ENCODE results near the gene WIPI1. TPM values are rescaled to one million over a fixed set of nuclear protein-coding genes. Genes with fewer than 3 reads are reported as not detected.
"Not testable (repeated sequence)": the region's sequence is repeated elsewhere in the genome, so short reads cannot be mapped to it uniquely, and the experiment has no call there.

Gene WIPI1
- total RNA-seq, 2 donors from 2014 or later = 77.1 to 79.1 TPM

DNA sequence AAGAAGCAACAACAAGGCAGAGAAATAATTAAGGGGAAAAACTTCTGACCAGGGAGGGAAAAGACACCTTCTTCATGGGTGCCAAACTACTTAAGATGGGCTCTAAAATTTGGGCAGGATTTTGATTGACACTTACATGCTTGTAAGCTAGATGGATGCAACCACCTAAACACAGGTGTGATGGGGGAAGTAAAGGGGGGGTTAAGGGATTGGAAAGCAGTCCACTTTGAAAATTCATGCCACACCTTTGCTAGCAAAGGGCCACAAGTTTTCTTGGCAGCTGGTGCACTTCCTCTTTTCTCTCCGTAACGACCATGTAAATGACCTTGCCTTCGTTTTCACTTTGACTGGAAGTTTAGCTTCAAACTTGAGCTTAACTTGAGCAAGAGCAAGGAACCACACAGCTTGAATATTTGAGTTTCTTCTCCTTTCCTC, 40.6 kb upstream of the WIPI1 start:
- no peaks in the 10 kb centered on the region for H3K36me3 ChIP-seq
- intact Hi-C loops (cut with DNase I) = no loop called here
- DNase-seq = peak; percentile 71
- H3K27ac ChIP-seq = peak overlapping the region; percentile 53
- no peaks in the 10 kb centered on the region for H3K9me3 ChIP-seq
- peaks cover 4% of the 10 kb centered on the region for H3K4me1 ChIP-seq
- no peak overlapping the region for H3K4me3 ChIP-seq
- TF ChIP-seq, protein P1, sequence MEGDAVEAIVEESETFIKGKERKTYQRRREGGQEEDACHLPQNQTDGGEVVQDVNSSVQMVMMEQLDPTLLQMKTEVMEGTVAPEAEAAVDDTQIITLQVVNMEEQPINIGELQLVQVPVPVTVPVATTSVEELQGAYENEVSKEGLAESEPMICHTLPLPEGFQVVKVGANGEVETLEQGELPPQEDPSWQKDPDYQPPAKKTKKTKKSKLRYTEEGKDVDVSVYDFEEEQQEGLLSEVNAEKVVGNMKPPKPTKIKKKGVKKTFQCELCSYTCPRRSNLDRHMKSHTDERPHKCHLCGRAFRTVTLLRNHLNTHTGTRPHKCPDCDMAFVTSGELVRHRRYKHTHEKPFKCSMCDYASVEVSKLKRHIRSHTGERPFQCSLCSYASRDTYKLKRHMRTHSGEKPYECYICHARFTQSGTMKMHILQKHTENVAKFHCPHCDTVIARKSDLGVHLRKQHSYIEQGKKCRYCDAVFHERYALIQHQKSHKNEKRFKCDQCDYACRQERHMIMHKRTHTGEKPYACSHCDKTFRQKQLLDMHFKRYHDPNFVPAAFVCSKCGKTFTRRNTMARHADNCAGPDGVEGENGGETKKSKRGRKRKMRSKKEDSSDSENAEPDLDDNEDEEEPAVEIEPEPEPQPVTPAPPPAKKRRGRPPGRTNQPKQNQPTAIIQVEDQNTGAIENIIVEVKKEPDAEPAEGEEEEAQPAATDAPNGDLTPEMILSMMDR (IDR thresholded peaks at IDR 0.05) = no peak
- no peaks in the 10 kb centered on the region for H3K27me3 ChIP-seq
- H3K9ac ChIP-seq (ENCODE audit: low read depth in 2 of 2, low read length in 2 of 2) = peak overlapping the region in 1 of 2 donors; percentile 56

DNA sequence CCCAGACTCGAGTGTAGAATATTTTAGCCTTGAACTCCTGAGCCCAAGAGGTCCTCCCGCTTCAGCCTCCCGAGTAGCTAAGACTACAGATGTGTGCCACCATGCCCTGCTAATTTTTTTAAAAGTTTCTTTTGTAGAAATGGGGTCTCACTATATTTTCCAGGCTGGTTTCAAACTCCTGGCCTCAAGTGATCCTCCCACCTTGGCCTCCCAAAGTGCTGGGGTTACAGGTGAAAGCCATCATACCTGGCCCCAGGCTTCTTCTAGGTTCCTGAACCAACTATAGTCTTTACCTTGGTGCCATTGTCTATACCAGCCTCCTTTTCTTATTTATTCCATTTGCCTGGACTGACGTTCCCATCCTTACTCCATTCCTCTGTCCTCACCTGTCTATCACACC, 37.8 kb upstream of the WIPI1 start:
- Histone ChIP-seq H3K9ac (ENCODE audit: low read depth in 2 of 2, low read length in 2 of 2) (no peak overlapping the region), H3K4me3 (no peak overlapping the region), H3K27me3 (no peaks in the 10 kb centered on the region), H3K4me1 (peaks cover 9% of the 10 kb centered on the region), H3K27ac (no peak overlapping the region), H3K9me3 (no peaks in the 10 kb centered on the region), H3K36me3 (no peaks in the 10 kb centered on the region)
- DNase-seq = no peak
- intact Hi-C loops (cut with DNase I) = no loop called here
- TF ChIP-seq, protein P1 (IDR thresholded peaks at IDR 0.05) = no peak

DNA sequence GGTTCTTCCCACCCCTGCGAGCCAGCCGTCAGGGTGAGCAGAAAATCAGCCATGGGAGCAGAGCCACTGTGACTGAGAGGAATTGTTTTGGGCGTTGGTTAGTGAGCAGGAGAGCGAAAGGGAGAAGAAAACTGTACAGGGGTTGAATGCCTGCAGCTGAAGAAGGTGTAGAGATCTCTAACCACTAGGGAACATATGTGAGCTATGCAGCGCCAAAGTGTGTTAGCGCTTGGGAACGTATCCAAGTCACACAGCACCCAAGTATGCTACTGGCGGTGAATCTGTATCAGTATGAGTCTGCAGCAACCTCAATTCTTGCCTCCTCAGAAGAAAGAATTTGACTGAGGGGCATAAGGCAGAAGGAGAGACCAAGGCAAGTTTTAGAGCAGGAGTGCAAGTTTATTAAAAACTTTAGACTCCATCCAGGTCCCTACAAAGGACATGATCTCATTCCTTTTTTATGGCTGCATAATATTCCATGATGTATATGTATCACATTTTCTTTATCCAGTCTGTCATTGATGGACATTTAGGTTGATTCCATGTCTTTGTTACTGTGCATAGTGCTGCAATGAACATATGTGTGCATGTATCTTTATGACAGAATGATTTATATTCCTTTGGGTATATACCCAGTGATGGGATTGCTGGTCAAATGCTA, 35.2 kb upstream of the WIPI1 start:
- H3K4me1 ChIP-seq; H3K9me3 ChIP-seq; H3K27me3 ChIP-seq; H3K36me3 ChIP-seq; DNase-seq; intact Hi-C loops (cut with DNase I); H3K4me3 ChIP-seq: not testable (repeated sequence)
- H3K27ac ChIP-seq = peak overlapping the region; percentile 34
- peak overlapping the region in 1 of 2 donors; percentile 43 for H3K9ac ChIP-seq (ENCODE audit: low read depth in 2 of 2, low read length in 2 of 2)

DNA sequence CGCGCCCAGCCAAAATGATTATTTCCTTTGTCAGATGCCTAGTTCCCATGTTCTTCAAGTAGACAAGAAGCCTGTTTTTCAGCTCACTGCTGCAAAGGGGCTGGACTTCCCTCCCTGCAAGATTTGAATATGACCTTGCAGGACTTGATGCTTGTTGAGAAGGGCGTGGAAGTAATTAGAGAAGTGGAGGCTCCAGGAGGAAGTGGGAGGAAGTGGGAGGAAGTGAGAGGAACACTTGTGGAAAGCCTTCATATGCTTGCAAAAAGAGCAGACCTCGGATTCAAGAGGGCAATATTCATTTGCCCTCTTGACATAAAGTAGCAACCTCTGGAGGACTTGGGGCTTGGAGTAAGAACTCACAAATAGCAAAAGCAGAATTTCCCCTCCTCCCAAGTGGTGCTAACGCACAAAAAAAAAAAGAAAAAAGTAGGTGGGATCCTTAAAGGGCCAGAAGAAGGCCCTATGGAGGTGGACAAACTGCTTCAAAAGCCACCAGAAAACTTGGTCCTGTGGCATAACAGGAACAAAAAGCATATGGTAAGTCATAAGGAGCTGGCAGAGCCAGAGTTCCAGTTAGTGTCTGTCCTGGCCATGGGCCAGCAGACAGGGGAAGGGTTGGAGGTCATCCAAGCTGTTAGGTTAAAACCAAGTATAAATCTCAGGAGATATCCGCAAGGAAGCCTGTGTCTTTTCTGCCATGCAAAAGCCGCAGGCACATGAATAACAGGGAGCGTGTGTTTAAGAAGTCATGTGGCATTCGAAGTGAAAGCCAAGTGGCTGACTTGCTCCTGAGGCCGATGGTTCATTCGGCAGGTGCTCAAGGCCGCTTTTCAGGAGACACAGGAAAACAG, 34.3 kb upstream of the WIPI1 start:
- Histone ChIP-seq H3K36me3 (no peaks in the 10 kb centered on the region), H3K9me3 (no peaks in the 10 kb centered on the region), H3K27me3 (no peaks in the 10 kb centered on the region), H3K4me1 (peaks cover 9% of the 10 kb centered on the region), H3K27ac (peak overlapping the region; percentile 34), H3K4me3 (no peak overlapping the region), H3K9ac (ENCODE audit: low read depth in 2 of 2, low read length in 2 of 2) (peak overlapping the region in 1 of 2 donors; percentile 43)
- intact Hi-C loops (cut with DNase I) = no loop called here
- TF ChIP-seq, protein P1 (IDR thresholded peaks at IDR 0.05) = no peak
- DNase-seq = peak; percentile 62

DNA sequence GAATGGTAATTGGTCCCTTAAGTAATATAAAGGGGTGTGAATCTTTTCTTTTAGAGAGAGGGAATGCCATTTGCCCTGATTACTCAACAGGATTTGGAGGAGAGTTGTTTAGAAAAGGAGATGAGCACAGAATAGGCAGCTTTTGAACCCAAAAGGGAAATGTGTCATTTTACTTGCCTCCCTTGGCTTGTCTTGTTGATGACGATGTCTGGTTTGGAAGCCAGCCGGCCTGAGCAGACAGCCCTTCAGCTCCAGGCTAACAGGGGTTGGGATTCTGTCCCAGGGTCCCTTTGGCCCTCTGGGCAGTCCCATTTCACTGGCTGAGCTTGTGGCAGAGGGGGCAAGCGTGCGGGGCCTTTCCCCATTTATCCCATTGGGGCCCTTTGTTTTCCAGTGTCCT, 32.6 kb upstream of the WIPI1 start:
- peaks cover 9% of the 10 kb centered on the region for H3K4me1 ChIP-seq
- no peak overlapping the region for H3K9ac ChIP-seq (ENCODE audit: low read depth in 2 of 2, low read length in 2 of 2)
- H3K27ac ChIP-seq = no peak overlapping the region
- H3K36me3 ChIP-seq = no peaks in the 10 kb centered on the region
- H3K9me3 ChIP-seq = no peaks in the 10 kb centered on the region
- TF ChIP-seq, protein P1 (IDR thresholded peaks at IDR 0.05) = no peak
- H3K27me3 ChIP-seq = no peaks in the 10 kb centered on the region
- intact Hi-C loops (cut with DNase I) = no loop called here
- no peak overlapping the region for H3K4me3 ChIP-seq
- no peak for DNase-seq

DNA sequence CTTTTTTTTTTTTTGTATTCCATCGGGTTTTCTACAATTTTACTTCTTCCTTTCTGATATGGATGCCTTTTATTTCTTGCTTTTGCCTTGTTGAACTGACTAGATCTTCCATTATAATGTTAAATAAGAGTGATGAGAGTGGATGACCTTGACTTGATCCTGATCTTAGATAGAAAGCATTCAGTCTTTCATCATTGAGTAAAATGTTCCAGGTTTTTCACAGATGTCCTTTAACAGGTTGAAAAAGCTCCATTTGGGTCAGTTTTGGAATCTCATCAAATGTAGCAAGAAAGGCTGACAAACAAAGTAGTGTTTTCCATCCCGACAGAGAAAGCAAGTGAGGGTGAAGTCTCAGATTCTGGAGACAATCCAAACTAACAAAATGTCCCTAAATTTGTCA, 27.2 kb upstream of the WIPI1 start:
- Histone ChIP-seq H3K36me3 (no peaks in the 10 kb centered on the region), H3K9me3 (no peaks in the 10 kb centered on the region), H3K27ac (no peak overlapping the region), H3K9ac (ENCODE audit: low read depth in 2 of 2, low read length in 2 of 2) (no peak overlapping the region), H3K4me3 (no peak overlapping the region), H3K27me3 (no peaks in the 10 kb centered on the region), H3K4me1 (no peaks in the 10 kb centered on the region)
- TF ChIP-seq, protein P1 (IDR thresholded peaks at IDR 0.05) = no peak
- no peak for DNase-seq
- intact Hi-C loops (cut with DNase I) = no loop called here

All from colonic mucosa (tissue), 4 donors.